Measurements from ENCODE around the gene ICAM2. TPM values are rescaled to one million over a fixed set of nuclear protein-coding genes. Genes with fewer than 3 reads are reported as not detected.
"Not testable (repeated sequence)": the region's sequence is repeated elsewhere in the genome, so short reads cannot be mapped to it uniquely, and the experiment has no call there.

Gene ICAM2
- polyA plus RNA-seq, 1 donor = 25.4 TPM

DNA sequence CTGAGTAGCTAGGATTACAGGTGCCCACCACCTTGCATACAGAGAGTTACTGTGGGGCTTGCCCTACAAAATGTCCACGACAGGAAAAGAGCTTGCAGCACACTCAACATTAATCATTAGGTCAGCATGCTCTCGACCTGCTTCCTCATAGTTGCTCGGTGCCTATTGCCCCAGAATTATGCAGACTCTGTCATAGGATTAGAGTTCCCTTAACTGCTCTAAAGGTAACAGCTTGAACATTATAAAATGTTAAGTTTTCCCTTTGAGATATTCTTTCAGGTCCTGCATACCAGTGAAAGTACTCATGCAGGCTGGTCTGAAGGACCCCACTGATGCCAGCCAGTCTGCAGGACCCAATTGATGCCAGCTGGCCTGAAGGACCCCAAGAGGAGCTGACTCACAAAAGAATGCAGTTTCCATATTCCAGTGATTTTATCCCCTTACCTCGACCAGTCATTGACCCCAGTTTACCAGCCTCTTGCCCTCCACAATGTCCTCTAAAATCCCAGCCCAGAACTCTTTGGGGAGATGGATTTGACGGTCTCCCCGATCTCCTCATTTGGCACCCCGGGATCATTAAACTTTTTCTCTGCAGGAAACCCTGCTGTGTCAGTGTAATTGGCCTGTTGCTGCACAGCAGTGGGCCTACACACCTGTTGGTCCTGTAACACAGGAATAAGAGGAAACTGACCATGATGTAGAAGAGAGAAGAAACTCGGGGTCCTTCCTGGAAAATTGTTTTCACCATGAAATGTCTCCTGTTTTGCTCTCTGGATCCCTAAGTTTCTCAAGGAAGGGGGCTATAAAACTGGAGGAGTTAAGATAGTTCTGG lies 10.6 kb downstream of the ICAM2 start:
- DNase-seq (ENCODE audit: low read depth) = no peak

- no peak for DNase-seq (ENCODE audit: low read depth)
These were observed 11.6 kb downstream of the ICAM2 start for GRCh38 chr17:64008830-64009229.

- no peak for DNase-seq (ENCODE audit: low read depth)
These were observed 12.1 kb downstream of the ICAM2 start for GRCh38 chr17:64008346-64008745.

GRCh38 chr17:64007838-64008282 lies 12.6 kb downstream of the ICAM2 start:
- DNase-seq (ENCODE audit: low read depth) = no peak

DNA sequence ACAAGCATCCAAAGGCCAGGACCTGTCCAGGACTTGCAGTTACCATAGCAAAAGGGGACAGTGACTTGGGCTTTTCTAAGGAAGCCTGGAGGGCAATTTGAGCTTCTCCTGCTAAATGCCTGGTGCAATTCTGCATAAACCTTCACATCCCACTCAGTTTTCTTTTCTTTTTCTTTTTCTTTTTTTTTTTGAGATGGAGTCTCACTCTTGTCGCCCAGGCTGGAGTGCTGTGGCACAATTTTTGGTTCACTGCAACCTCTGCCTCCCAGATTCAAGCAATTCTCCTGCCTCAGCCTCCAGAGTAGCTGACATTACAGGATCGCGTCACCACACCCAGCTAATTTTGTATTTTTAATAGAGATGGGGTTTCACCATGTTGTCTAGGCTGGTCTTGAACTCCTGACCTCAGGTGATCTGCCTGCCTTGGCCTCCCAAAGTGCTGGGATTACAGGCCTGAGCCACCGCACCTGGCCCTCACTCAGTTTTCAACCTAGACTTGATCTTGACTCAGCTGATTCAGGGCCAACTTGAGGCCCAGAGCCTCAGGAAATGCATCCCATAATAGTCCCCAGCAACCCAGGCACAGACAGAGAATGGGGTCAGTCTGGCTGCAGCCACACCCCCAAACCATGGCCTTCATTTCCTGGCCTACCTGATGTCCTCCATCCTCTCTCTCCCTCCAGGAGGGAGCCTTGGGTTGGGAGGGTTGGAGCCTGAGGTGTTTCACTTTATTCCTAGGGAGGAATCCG lies 13.2 kb downstream of the ICAM2 start:
- DNase-seq (ENCODE audit: low read depth) = not testable (repeated sequence)

GRCh38 chr17:64006361-64007088 lies 13.9 kb downstream of the ICAM2 start:
- no peak for DNase-seq (ENCODE audit: low read depth)

GRCh38 chr17:64005734-64006167 lies 14.7 kb downstream of the ICAM2 start:
- no peak for DNase-seq (ENCODE audit: low read depth)

DNA sequence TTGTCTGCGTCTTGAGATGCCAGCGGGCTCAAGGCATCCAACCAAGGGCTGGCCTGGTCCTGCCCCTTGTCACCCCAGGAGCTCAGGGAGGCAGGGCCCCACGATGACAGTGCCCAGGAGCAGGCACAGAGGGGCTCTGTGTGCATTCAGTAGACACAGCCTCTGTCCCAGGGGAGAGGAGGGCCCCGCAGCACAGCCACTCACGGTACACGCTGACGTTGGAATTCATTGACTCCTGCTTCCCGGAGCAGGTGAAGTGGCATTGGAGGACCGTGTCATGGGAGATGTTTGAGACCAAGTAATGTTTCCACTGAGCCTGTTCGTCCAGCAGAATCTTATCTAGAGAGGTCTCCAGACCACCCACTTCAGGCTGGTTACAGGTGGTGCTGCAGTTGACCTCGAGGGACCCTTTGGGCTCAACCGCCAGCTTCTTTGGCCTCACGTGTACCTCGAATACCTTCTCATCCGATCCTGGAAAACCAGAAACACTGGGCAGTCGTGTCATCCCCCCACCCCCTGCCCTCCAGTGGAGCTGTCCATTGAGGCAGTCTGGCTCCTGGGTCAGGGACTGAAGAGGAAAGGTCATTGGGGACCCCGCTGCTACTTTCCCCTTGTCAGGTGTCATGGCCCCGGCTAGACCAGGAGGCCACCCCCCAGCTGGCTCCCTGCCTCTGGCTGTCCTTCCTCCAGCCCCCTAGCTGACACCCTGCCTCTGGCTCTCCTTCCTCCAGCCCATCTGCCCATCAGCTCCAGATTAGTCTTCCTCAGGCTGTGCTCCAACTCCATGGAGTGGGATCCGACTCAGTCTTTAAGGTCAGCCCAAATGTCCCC lies 15.3 kb downstream of the ICAM2 start:
- no peak for DNase-seq (ENCODE audit: low read depth)

DNA sequence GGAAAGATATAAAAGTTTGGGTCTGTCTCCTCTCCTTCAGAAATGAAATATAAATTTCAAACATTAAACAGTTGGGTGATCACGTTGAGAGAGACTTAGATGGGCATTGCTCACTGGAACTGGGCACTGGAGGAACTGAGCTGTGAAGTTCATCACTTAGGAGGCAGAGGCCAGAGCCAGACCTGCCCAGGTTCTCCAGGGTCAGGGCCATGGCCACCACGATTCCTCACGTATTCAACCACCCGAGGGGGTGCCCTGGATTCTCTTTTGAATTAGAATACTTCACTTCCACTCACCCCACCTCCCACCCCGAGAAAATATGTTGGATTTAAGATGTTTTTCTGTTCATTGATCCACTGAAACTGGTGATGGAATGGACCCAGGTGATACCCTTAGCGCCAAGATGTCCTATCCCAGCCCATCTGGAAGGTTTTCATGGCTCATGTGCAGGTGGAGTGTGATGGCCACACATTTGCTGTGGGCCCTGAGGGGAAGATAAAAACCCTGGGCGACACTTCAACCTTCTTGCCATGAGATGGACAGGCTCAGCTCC lies 16.1 kb downstream of the ICAM2 start:
- DNase-seq (ENCODE audit: low read depth) = no peak

GRCh38 chr17:64003526-64004121 lies 16.8 kb downstream of the ICAM2 start:
- DNase-seq (ENCODE audit: low read depth) = no peak

DNA sequence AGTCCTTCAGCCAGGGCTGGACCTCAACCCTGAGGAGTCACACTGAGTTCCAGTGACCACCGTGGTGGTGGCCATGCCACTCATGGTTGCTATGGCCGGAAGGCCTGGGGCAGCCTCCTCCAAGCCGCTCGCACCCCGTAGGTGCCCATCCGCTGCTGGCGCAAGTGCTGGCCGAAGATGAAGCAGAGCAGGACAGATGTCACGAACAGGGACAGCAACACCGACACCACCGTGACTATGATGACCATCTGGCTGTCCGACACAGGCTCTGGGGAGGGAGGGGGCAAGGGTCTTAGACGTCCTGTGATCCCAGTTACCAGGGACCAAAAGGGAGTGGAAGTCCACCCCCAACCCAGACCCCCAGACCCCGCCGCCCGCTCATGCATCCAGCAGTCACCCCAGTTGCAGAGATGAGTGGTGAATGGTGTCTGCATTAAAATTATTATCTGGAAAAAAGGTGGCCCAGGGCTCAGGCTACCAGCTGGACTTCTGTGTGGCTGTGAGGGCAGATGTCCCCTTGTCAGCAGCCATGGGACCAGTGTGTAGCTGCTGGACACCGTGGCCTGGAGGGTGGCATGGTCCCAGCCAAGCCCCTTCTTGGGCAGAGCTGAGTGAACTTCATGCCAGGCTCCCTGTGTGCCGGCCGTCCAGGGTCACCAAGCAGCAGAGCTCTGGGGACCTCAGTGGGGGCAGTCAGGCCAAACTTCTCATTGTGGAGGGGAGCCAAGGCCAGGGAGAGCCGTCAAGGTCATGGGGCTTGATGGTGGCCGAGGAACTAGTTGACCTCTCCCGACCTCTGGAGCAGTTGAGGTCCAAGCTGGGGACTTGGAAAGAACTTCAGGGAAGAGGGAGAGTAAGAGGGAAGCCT lies 17.5 kb downstream of the ICAM2 start:
- DNase-seq (ENCODE audit: low read depth) = no peak

DNA sequence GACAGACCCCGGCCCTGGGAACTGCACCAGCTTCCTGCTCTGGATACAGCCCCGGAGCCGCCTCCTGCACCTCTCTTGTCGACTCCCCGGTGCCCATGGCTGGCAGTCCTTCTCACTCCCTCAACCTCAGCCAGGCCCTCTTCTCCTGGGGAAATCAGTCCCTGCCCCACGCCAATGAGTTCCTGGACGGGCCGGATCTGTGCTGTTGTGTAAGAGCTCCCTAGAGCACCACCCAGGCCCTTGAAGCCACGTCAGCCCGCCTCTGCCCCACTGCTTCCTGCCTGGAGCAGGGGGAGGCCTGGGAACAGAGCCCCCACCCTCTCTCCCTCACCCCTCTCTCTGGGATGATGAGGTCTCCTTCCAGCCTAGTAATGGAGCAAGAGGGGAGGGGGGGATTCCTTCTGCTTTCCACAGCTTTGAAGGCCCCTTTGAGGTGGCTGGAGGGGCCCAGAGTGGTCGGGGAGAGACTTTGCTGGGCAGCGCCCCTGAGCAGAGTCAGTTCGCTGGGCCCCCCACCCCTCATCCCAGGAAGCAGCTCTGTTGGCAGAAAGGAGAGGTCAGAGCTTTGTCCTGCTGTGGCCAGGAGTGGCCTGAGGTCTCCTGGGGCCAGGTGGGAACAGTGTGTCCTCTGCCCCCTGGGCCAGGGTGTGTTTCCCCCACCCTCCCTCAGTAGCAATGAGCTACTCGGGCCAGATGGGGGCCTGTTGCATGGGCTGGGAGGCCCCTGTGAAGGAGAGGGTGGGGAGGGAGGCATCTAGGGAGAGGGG lies 18.5 kb downstream of the ICAM2 start:
- DNase-seq (ENCODE audit: low read depth) = no peak

- no peak for DNase-seq (ENCODE audit: low read depth)
These were observed 19.3 kb downstream of the ICAM2 start for GRCh38 chr17:64001091-64001579.

- no peak for DNase-seq (ENCODE audit: low read depth)
These were observed 20.5 kb downstream of the ICAM2 start for GRCh38 chr17:63999680-64000531.

DNA sequence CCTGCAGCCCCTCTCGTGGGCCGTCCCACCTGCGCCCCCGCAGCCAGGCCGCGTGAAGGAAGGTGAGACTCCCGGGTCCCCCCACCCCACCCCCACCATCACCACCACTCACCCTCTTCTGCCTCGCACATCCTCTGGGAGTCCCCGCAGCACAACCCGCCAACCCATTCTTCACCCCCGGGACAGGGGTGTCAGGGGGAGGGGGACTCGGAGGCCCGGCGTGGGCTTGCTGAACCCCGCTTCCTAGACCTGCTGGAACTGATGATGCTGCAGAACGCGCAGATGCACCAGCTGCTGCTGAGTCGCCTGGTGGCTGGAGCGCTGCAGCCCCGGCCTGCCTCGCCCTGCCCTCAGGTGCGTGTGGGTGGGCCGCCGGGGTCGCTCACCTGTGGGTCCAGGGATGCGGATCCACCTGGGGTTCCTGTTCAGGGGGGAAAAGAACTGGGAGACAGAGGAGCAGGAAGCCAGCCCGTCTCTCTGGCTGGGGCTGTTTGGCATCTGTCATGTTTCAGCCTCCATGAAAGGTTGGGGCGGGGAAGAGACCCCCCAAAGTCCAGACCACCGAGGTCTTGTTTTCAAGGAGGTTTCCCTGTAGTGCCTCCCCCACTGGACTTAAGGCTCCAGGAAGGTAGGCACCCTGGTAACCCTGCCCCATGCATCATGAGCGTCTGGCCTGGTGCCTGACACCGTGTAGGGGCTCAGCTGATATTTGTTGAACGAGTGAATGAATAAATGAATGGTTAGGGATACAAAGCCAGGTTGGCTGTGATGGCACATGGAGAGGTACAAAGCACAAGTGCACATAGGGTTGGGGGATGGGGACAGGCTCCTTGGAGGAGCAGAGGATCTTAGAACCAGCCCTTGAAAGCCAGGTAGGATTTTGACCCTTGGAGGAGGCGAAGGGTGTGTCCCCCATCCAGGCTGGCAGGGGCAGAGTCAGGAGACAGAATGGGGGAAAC lies 21.4 kb downstream of the ICAM2 start:
- DNase-seq (ENCODE audit: low read depth) = no peak

DNA sequence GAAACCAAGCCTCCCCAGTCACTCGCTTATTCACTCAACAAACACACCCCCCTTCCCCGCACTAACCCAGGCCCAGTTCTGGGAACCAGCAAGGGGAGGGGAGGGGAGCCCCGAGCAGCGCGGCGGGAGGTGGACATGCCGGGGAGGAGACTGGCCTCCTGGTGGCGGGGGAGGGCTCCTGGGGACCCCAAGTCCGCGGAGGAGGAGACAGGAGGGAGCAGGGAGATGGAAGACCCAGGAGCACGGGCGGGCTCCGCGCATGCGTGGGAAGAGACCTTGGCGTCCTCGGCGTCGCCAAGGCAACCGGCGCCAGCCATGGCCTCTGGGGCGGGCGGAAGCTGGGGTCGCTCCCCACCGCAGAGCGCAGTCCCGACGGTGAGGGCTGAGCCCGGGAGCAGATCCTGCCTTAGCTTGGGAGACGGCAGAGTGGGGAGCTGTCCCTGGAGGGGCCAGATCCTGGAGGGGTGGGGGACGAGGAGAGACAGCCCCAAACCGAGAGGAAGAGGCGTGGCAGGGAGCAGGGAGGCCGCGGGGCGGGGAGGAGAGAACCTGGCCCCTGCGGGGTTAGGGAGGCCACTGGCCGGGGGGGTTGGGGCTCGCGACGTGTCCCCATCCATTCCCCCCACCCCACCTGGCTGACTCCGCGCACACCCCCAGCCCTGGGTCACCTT lies 22.2 kb downstream of the ICAM2 start, which contains the start of gene PRR29:
TSS of gene PRR29 (plus strand) at position 302 of the 671 bp plus-strand sequence. CDS start at position 316, 14 bp downstream.
- DNase-seq (ENCODE audit: low read depth) = no peak

All from forelimb muscle (tissue), 1 donor.